Measurements from ENCODE around the gene TDRD1.
A peak's percentile ranks its signal among the peaks of the same experiment; 100 is the strongest.

Gene TDRD1

DNA sequence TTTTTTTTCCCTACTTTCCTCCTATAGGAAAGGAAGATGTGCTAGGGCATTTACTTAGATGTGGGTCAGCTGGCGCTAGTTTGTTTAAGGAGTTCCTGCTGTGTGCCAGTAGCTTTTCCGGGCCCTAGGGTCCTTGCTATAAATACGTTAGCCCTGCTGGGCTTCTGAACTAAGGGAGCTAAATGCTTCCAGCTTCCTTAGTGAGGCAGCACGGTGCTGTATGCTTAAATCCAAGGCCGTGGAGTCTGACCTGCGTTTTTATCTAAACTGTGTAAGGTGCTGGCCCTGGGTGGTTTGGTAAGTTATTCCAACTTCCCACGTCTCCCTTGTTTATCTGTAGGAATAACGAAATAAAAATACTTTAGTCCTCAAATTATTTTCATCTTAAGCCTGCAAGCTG is 594 bp downstream of the TDRD1 start:
- no peak for DNase-seq

GRCh38 chr10:114180937-114181336 is 1.8 kb downstream of the TDRD1 start:
- DNase-seq = no peak

- DNase-seq = no peak
Measured at GRCh38 chr10:114181971-114182370, 2.8 kb downstream of the TDRD1 start.

DNA sequence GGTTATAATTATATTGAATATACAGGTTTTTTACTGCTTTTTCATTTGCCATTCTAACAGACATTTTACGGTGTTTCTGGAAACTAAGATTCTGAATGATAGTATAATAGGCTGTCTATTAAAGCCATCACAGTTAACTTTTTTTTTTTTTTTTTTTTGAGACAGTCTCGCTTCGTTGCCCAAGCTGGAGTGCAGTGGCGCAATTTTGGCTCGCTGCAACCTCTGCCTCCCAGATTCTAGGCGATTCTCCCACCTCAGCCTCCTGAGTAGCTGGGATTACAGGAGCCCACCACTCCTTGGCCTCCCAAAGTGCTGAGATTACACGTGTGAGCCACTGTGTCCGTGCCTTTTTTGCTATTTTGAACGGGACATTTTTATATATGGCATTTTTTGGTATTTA is 4.4 kb downstream of the TDRD1 start:
- DNase-seq = no peak

DNA sequence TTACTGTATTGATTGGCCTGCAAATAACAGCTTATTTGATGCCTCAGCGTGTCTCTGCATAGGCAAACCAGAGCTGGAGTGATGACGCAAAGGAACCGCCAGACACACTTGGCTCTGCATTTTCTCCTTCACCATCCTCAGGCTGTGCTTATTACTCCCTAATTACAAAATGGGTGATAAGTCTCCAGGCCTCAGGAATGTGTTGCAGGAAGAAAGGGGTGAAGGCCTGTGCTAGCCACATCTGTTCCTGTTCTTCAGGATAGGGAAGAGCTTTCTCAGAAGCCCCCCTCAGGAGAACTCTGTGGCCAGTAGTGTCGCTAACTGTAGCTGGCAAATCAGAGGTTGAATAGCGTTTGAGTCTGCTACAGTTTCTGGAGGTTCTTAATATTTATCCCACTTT is 5.1 kb downstream of the TDRD1 start:
- no peak for DNase-seq

- no peak for DNase-seq
Measured at GRCh38 chr10:114188001-114188400, 8.8 kb downstream of the TDRD1 start.

DNA sequence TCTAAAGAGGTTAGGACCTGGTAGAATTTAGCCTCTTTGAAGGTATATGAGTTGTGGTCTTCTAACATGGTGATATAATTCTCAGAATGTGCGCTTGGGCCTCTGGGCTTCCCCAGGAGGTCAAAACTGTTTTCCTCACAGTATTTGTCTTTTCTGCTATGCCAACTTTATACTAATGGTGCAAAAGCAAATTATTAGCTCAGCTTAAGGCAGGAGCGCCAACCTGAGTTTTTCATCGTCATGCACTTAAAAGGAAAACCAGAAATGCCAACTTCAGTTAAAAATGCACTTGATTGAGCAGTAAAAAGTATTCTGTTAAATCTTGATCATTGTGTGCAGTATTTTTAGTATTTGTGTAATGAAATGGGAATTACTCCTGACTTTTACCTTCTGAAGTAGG is 9.7 kb downstream of the TDRD1 start:
- no peak for DNase-seq

GRCh38 chr10:114189700-114190099 is 10.5 kb downstream of the TDRD1 start:
- no peak for DNase-seq

DNA sequence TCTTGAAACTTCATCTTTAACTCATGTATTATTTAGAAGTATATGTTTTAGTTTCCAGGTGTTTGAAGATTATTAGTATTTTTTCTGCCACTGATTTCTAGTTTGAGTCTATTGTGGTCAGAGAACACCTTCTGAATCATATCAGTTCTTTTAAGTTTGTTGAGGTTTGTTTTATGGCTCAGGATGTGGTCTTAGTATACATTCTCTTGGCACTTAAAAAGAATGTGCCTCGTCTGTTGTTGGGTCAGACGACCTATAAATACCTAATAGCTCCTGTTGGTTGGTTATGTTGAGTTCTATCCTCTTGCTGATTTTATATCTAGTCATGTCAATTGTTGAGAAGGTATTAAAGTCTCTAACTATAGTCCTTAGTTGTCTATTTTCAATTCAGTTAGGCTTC is 15.9 kb downstream of the TDRD1 start:
- no peak for DNase-seq

DNA sequence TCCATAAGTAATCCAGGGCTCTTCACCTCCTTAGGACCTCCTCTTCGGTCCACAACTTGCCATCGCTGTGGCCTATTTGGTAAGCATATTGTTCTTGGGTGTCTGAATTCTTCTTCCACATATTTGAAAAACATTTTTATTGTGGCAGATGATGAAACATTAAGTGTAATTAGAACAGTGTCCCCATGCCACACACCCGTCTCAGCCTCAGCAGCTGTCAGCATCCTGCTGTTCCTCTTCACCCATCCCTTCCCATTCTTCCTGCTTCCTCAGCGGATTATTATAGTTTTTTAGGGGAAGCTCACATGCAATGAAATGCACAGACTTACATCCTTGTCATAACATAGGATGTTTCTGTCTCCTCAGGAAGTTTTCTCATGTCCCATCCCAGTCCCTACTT is 20.1 kb downstream of the TDRD1 start:
- no peak for DNase-seq

DNA sequence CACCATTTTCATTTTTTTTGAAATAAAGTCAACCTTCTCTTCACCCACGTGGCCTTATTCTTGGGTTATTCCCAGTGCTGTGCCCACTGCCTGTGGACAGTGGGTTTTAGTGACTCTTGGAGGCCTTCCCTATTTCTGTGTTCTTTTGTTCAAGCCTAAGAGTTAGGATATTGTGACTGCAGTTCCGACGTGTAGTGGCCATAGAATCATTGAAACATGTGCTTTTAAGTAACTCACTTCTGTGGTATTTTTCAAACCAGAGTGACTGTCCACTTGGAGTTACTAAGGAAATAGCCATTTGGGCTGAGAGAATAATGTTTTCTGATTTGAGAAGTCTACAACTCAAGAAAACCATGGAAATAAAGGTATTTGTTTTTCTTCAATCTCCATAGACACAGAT is 23.7 kb downstream of the TDRD1 start:
- no peak for DNase-seq

- DNase-seq = no peak
Measured at GRCh38 chr10:114206902-114207301, 27.7 kb downstream of the TDRD1 start.

DNA sequence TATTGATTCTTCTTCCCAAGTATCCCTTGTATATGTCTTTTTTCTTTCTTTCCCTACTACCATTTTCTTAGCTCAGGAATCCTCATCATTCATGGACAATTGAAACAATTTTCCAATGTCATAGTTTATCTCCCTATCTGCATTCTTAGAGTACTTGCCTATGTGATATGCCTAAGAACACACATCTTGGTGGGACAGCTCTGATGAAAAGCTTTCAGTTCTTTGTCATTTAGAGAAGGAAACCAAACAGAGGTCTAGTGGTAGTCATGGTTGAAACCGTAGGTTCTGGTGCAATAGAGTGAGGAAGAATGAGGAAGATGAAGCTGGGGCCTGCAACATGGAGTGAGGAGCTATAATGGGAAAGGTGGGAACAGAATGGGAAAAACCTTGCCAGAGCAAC is 28.2 kb downstream of the TDRD1 start:
- DNase-seq = no peak

DNA sequence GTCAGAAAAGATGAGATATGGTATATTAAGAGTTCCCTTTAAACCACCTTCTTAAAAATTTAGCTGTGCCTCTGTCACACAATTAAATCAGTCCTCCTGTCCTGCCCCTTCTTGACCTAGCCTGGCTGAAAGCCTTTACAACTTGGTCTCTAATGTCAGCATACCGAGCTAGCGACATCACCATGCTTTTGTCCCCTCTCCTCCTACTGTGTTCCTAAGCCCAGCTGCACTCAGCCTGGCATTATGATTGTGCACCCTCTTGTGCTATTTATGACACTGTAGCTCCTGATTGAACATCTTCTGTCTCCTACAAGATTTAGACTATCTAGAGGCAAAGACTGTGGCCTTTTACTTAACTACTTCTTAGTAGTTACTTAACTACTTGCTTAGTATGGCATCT is 29.2 kb downstream of the TDRD1 start:
- DNase-seq = no peak

DNA sequence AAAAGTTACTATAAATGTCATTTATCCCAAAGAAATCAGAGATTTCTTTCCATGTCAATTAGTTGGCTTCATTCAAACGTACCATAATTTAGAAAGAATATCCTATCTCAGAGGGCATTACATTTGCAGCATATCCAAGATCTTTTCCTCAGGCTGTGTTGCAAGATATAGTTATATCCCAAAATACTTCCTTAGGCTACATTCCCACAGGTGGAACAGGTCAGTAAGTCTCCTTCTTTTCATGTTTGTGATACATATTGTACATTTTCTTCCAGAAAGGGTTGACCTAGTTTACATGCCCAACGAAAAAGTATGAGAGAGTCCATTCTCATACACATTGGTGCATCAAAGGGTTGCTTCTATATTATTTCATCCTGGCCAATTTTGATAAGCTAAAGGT is 33.0 kb downstream of the TDRD1 start:
- no peak for DNase-seq

- DNase-seq = no peak
Measured at GRCh38 chr10:114215033-114215432, 35.9 kb downstream of the TDRD1 start.

DNA sequence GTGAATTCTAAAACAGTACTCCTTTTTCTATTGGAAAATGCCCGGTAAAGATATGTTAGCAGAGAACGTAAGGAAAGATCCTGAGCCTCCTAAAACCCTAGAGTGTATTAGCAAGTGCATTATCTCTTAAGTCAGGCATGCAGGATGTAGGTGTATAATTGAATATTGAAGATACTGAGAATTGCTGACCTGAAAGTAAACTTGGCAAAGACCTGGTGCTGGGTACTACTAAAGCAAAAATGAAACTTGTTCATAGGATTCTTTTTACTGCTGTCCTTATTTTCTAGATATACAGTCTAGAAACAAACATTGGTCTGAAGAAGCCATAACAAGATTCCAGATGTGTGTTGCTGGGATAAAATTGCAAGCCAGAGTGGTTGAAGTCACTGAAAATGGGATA is 41.1 kb downstream of the TDRD1 start:
- DNase-seq = no peak

DNA sequence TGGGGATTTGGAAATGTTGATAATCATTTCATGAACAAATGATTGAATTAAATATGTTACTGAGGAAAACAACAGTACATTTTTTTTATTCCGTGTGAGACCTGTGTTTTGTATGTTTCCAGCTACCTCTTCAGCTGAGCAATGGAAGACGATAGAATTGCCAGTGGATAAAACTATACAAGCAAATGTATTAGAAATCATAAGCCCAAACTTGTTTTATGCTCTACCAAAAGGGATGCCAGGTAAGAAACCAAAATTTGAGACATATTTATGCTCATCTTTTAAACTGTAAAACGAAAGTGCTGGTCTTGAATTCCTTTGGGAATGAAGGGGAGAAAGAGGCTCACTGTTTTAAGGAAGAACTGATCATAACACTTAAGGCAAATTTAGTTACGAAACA is 42.1 kb downstream of the TDRD1 start:
- DNase-seq = no peak

DNA sequence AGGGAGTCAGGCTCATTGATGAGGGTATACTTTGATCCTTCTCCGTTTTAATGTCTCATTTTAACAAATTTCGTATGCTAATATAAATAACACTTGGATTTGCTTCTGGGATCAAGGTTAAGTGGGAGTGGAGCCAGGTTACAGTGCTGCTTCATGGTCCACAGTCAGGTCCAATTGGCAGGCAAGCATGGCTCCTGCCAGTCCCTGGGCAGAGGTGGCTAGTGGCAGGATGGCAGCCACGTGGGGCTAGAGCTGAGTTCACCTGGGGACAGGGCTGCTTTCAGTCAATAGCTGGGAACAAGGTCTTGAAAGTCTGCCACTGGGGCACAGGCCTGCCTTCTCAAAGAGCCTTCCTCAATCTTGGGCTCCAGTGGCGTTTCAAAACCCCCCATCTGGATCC is 43.9 kb downstream of the TDRD1 start:
- DNase-seq = no peak

- no peak for DNase-seq
Measured at GRCh38 chr10:114228156-114228555, 49.0 kb downstream of the TDRD1 start.

DNA sequence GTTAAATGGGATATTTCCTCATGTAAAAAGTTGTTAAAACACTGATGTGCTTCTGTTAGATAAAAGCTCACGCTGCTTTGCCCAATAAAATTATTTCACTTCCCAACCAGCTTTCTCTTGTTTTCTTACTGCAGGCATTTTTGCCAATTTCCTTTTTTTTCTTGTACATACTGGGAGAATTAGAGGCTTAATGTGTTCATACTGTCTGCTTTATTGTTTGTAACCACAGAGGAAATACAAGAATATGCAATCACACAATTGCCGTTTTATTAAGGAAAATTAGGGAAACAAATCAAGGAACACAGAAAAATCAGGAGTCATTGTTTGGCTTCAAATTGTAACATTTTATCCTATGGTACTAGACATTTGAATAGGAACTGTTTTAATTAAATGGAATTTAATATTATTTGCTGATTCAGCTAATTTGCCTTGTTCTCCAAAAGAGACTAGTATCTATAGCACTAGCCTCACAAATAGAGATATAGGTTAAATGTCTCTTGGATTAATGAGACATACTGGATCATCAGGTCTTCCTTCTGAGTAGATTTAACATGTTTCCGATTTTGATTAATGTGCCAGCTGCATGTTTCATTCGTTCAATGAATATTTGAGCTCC is 53.5 kb downstream of the TDRD1 start:
- DNase-seq = peak; percentile 20

GRCh38 chr10:114233482-114233881 is 54.3 kb downstream of the TDRD1 start:
- DNase-seq = no peak

DNA sequence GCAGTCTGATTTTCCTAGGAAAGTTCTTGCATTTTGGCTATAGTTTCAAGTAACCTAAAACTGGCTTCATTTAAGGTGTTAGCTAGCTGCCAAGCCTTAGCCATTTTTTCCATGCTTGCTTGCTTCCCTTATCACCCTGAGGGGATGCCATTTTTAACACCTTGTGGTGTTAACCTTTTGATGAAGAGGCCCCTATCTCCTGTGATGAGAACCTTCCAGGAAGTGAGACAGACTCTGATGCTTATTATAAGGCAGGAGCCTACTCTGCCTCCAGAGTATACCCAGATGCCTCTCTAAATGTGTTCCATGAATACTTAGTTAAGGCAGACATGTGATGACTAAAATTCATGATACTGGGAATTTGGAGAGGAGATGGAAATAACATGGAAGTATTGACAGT is 55.0 kb downstream of the TDRD1 start:
- no peak for DNase-seq

DNA sequence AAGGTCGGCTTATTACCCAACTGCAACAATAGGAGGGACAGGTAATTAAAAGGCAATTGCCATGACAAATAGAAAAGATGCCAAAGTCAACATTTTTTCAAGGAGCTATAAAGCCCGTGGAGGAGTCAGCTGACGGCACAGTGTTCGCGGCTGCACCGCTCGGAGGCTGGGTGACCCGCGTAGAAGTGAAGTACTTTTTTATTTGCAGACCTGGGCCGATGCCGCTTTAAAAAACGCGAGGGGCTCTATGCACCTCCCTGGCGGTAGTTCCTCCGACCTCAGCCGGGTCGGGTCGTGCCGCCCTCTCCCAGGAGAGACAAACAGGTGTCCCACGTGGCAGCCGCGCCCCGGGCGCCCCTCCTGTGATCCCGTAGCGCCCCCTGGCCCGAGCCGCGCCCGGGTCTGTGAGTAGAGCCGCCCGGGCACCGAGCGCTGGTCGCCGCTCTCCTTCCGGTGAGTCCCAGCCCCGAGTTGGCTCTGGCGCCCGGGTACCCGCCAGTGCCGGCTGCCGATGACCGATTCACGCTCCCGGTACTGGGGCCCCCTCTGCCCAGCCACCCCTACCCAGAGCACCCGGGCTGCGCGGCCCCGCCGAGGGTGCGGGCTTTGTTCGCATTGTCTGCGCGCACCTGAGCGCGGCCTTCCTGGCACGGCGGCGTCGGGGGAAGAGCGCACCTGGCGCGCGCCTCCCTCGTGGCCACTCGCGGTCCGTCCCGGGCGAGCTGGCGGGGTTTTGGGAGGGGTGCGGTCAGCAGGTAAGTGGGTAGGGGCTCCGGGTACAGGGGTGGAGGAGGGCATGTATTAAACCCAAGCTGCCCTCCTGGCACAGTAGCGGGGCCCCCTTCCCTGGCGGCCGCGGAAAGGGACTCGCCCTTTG is 60.2 kb downstream of the TDRD1 start, which contains the start of gene VWA2:
TSS of gene VWA2 (plus strand) at position 138 of the 877 bp plus-strand sequence. CDS start 9,460 bp downstream, outside the sequence.
- peak; percentile 38 for DNase-seq

DNA sequence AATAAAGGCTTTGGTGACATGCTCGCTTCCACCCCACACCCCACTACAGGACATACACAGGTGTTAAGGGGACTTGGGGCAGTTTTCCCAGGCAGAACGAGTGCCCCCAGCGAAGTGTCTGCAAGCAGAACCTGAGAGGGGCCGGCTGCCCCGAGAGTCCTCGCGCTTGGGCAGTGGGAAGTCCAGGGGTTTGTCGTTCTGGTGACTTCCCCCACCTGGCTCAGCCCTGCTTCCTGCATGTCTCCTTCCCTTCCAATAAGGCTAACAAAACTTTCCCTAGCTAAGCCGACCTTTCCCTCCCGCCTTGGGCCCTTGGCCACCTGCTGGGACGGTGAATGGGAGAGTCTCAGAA is 60.8 kb downstream of the TDRD1 start:
- DNase-seq = no peak
